WTC11 (cell line): ENCODE measurements around the gene GALNT18. TPM values are rescaled to one million over a fixed set of nuclear protein-coding genes. Genes with fewer than 3 reads are reported as not detected.

Source experiments
- ATAC-seq: fragments of 200-7000 bp; cut with Tn5 transposase; 2 replicates; pipeline ENCODE4 v1.10.0; 2021; ENCODE audit warnings: mild to moderate bottlenecking, moderate library complexity
- CTCF ChIA-PET: fragments of 300-600 bp; sonication (Branson Sonifier 250); formaldehyde crosslinking; loops from one replicate; lab custom pipeline; 2021; ENCODE audit warnings: antibody characterized with exemption; lab: Charles Lee
- POLR2A ChIA-PET: fragments of 350-600 bp; sonication (Branson Sonifier 250); formaldehyde crosslinking; loops from one replicate; lab custom pipeline; 2021; ENCODE audit warnings: antibody characterized with exemption; lab: Charles Lee
- DNase-seq: peaks from one replicate; pipeline ENCODE4 v3.0.0; 2021; ENCODE audit warnings: low spot score
- H3K27ac Mint-ChIP-seq: 2 replicates; pipeline ENCODE4 v1.8.0; 2021; ENCODE audit warnings: mixed read lengths
- H3K27me3 Mint-ChIP-seq: 2 replicates; pipeline ENCODE4 v1.8.0; 2021; ENCODE audit warnings: low read depth, mild to moderate bottlenecking, moderate library complexity, mixed read lengths
- H3K36me3 Mint-ChIP-seq: 2 replicates; pipeline ENCODE4 v1.8.0; 2021; ENCODE audit warnings: mixed read lengths
- H3K4me1 Mint-ChIP-seq: 2 replicates; pipeline ENCODE4 v1.8.0; 2022; ENCODE audit warnings: mixed read lengths
- H3K4me3 Mint-ChIP-seq: 2 replicates; pipeline ENCODE4 v1.8.0; 2021; ENCODE audit warnings: mild to moderate bottlenecking, moderate library complexity, mixed read lengths
- H3K9me3 Mint-ChIP-seq: 2 replicates; pipeline ENCODE4 v1.8.0; 2021; ENCODE audit warnings: mixed read lengths
- E2F5 ChIP-seq: sonication (generic); formaldehyde crosslinking; IDR thresholded peaks from 2 replicates; pipeline ENCODE4 v1.8.1; 2022; ENCODE audit warnings: mild to moderate bottlenecking, moderate library complexity, missing genetic modification reagents
- EMX1 ChIP-seq: fragments of 250-450 bp; sonication (Bioruptor Pico); IDR thresholded peaks from 2 replicates; pipeline ENCODE4 v1.8.0; 2021; ENCODE audit warnings: mild to moderate bottlenecking
- FOXP4 ChIP-seq: sonication (generic); formaldehyde crosslinking; IDR thresholded peaks from 2 replicates; pipeline ENCODE4 v1.8.0; 2022; ENCODE audit warnings: mild to moderate bottlenecking, missing genetic modification reagents
- GABPB1 ChIP-seq: sonication (generic); formaldehyde crosslinking; IDR thresholded peaks from 2 replicates; pipeline ENCODE4 v1.8.1; 2023; ENCODE audit warnings: mild to moderate bottlenecking, missing genetic modification reagents
- HMGA2 ChIP-seq: fragments of 250-450 bp; sonication (Bioruptor Pico); IDR thresholded peaks from 2 replicates; pipeline ENCODE4 v1.4.0; 2021; ENCODE audit warnings: mild to moderate bottlenecking, moderate library complexity
- NR3C1 ChIP-seq: sonication (generic); formaldehyde crosslinking; conservative IDR thresholded peaks from 2 replicates; pipeline ENCODE4 v1.8.1; 2023; ENCODE audit warnings: low read depth, mild to moderate bottlenecking, missing genetic modification reagents
- RORB ChIP-seq: fragments of 250-450 bp; sonication (Bioruptor Pico); IDR thresholded peaks from 2 replicates; pipeline ENCODE4 v1.9.0; 2021; ENCODE audit warnings: mild to moderate bottlenecking
- SOX15 ChIP-seq: fragments of 250-450 bp; sonication (Bioruptor Pico); IDR thresholded peaks from 2 replicates; pipeline ENCODE4 v1.9.0; 2021; ENCODE audit warnings: mild to moderate bottlenecking
- TEAD1 ChIP-seq: sonication (generic); formaldehyde crosslinking; IDR thresholded peaks from 2 replicates; pipeline ENCODE4 v1.8.0; 2022; ENCODE audit warnings: mild to moderate bottlenecking, missing genetic modification reagents
- TEAD4 ChIP-seq: sonication (generic); formaldehyde crosslinking; IDR thresholded peaks from 2 replicates; pipeline ENCODE4 v1.8.0; 2022; ENCODE audit warnings: mild to moderate bottlenecking, missing genetic modification reagents
- TP53 ChIP-seq: sonication (generic); formaldehyde crosslinking; IDR thresholded peaks from 2 replicates; pipeline ENCODE4 v1.8.1; 2023; ENCODE audit warnings: mild to moderate bottlenecking, missing genetic modification reagents
- USF2 ChIP-seq: sonication (generic); formaldehyde crosslinking; IDR thresholded peaks from 2 replicates; pipeline ENCODE4 v1.8.1; 2023; ENCODE audit warnings: mild to moderate bottlenecking, missing genetic modification reagents, moderate library complexity
- ZBTB21 ChIP-seq: sonication (generic); formaldehyde crosslinking; IDR thresholded peaks from 2 replicates; pipeline ENCODE4 v1.8.1; 2023; ENCODE audit warnings: mild to moderate bottlenecking, missing genetic modification reagents, borderline replicate concordance
- ZNF396 ChIP-seq: fragments of 250-450 bp; sonication (Bioruptor Pico); IDR thresholded peaks from 2 replicates; pipeline ENCODE4 v1.8.0; 2021; ENCODE audit warnings: mild to moderate bottlenecking, moderate library complexity, borderline replicate concordance
- ZNF425 ChIP-seq: fragments of 250-450 bp; sonication (Bioruptor Pico); conservative IDR thresholded peaks from 2 replicates; pipeline ENCODE4 v1.9.0; 2021; ENCODE audit warnings: mild to moderate bottlenecking
- ZNF671 ChIP-seq: fragments of 250-450 bp; sonication (Bioruptor Pico); IDR thresholded peaks from 2 replicates; pipeline ENCODE4 v1.8.0; 2021; ENCODE audit warnings: mild to moderate bottlenecking
- total RNA-seq: library from RNA; stranded (reverse); gene quantifications from 3 replicates; pipeline ENCODE4 v1.2.3, GENCODE V29; 2021
- TF ChIP-seq, protein P1 (sequence below): sonication (generic); formaldehyde crosslinking; conservative IDR thresholded peaks from 2 replicates; pipeline ENCODE4 v1.8.1; 2022; ENCODE audit warnings: mild to moderate bottlenecking, missing genetic modification reagents
- TF ChIP-seq, protein P2 (sequence below): sonication (generic); formaldehyde crosslinking; conservative IDR thresholded peaks from 2 replicates; pipeline ENCODE4 v1.8.1; 2023; ENCODE audit warnings: mild to moderate bottlenecking, low read depth, missing genetic modification reagents, moderate library complexity

GALNT18 gene
- total RNA-seq, 1 experiment from 2014 or later = 5.0 TPM

- no peak for TF ChIP-seq NR3C1 (CRISPR knock-in tag)
These were observed 6.8 kb upstream of the GALNT18 start (continued) for GRCh38 chr11:11628651-11629050.

DNA sequence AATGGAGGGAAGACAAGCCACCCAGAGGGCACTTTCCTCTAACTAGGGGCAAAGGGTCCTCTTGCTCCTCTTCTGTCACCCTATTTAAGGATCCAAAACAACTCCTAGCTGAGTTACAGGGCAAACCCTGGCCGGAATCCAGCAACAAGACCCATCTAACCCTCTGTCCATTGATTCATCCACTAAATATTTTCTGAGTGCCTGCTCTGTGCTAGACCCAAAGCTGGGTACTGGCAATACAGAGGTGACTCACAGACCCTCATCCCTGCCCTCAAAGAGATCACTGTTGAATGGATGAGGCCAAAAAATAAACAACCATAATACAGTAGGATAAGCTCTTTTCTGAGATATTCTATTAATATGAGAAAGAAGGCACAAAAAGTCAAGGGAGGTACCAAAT lies 4.3 kb upstream of the GALNT18 start:
- Mint-ChIP-seq H3K27ac (no peak overlapping the region), H3K27me3 (peaks cover 82% of the 10 kb centered on the region), H3K4me3 (no peak overlapping the region), H3K9me3 (no peaks in the 10 kb centered on the region), H3K36me3 (no peaks in the 10 kb centered on the region)
- DNase-seq (no peak), ATAC-seq (no peak)
- ChIA-PET POLR2A (no interaction called here), CTCF (no interaction called here)
- TF ChIP-seq ZBTB21 (CRISPR knock-in tag) (no peak), TEAD1 (CRISPR knock-in tag) (no peak), RORB (CRISPR knock-in tag) (no peak), USF2 (CRISPR knock-in tag) (no peak), E2F5 (CRISPR knock-in tag) (no peak), HMGA2 (no peak)
- TF ChIP-seq, protein P1, sequence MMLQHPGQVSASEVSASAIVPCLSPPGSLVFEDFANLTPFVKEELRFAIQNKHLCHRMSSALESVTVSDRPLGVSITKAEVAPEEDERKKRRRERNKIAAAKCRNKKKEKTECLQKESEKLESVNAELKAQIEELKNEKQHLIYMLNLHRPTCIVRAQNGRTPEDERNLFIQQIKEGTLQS = no peak
- TF ChIP-seq, all 79 proteins: peak for 0
- H3K4me1 Mint-ChIP-seq = peaks cover 32% of the 10 kb centered on the region

DNA sequence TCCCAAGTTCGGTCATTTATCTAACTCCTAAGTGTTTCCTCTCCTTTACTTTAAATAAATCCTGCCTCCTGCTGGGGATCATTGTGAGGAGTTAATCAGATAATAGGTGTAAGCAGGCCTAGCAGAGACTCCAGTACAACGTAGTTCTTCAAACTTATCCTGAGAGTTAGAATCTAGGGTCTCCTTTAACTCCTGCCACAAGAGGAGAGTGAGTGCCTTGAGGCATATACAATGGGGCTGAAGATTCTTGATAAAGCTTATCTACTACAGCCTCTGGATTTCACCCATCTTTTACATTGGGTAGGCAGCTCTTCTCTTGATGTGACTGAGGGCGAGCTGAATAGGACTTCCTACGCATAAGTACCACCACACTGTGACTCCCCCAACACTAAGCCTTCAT lies 3.1 kb upstream of the GALNT18 start:
- no peak overlapping the region for H3K4me3 Mint-ChIP-seq
- no peak for ATAC-seq
- no peaks in the 10 kb centered on the region for H3K9me3 Mint-ChIP-seq
- H3K27ac Mint-ChIP-seq = no peak overlapping the region
- peaks cover 85% of the 10 kb centered on the region for H3K27me3 Mint-ChIP-seq
- DNase-seq = no peak
- TF ChIP-seq SOX15 (CRISPR knock-in tag) = no peak
- H3K4me1 Mint-ChIP-seq = peaks cover 32% of the 10 kb centered on the region
- ChIA-PET CTCF (interaction anchor here (2.7 kb wide), 1 partner anchor 162 kb away, joined by 9 read pairs; no protein-coding TSS in a partner anchor), POLR2A (no interaction called here)
- H3K36me3 Mint-ChIP-seq = no peaks in the 10 kb centered on the region

DNA sequence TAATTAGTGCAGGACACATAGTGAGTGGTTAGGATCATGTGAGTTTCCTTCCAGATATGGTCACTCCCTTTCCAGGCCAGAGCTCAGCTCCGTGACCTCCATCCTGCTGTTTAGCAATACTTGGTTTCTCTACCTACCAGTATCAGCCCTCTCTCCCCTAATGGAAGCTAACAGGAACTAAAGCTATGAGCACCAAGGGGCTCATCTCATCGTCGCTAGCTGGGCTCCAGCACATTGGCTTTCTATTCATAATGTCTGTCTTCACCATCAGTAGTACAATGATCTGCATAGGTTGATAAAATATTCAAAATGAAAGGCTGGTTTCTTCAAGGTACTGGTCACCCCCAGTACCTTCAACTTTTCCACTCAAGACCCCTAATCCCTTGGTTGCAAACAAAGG lies 2.4 kb upstream of the GALNT18 start:
- Mint-ChIP-seq H3K27me3 (peaks cover 85% of the 10 kb centered on the region), H3K9me3 (no peaks in the 10 kb centered on the region), H3K27ac (no peak overlapping the region), H3K4me1 (peaks cover 36% of the 10 kb centered on the region), H3K4me3 (no peak overlapping the region), H3K36me3 (no peaks in the 10 kb centered on the region)
- DNase-seq (no peak), ATAC-seq (no peak)
- POLR2A ChIA-PET = no interaction called here
- CTCF ChIA-PET = interaction anchor here (2.7 kb wide), 1 partner anchor 163 kb away, joined by 9 read pairs; no protein-coding TSS in a partner anchor
- TF ChIP-seq EMX1 (CRISPR knock-in tag) = no peak
- TF ChIP-seq, protein P2, sequence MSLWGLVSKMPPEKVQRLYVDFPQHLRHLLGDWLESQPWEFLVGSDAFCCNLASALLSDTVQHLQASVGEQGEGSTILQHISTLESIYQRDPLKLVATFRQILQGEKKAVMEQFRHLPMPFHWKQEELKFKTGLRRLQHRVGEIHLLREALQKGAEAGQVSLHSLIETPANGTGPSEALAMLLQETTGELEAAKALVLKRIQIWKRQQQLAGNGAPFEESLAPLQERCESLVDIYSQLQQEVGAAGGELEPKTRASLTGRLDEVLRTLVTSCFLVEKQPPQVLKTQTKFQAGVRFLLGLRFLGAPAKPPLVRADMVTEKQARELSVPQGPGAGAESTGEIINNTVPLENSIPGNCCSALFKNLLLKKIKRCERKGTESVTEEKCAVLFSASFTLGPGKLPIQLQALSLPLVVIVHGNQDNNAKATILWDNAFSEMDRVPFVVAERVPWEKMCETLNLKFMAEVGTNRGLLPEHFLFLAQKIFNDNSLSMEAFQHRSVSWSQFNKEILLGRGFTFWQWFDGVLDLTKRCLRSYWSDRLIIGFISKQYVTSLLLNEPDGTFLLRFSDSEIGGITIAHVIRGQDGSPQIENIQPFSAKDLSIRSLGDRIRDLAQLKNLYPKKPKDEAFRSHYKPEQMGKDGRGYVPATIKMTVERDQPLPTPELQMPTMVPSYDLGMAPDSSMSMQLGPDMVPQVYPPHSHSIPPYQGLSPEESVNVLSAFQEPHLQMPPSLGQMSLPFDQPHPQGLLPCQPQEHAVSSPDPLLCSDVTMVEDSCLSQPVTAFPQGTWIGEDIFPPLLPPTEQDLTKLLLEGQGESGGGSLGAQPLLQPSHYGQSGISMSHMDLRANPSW (CRISPR knock-in tag) = no peak
- no peak for TF ChIP-seq ZNF425 (CRISPR knock-in tag)
- no peak for TF ChIP-seq ZNF671 (CRISPR knock-in tag)
- TF ChIP-seq TP53 (CRISPR knock-in tag) = no peak
- no peak for TF ChIP-seq FOXP4 (CRISPR knock-in tag)
- TF ChIP-seq GABPB1 (CRISPR knock-in tag) = no peak
- no peak for TF ChIP-seq ZNF396 (CRISPR knock-in tag)
- TF ChIP-seq NR3C1 (CRISPR knock-in tag) = no peak
- TF ChIP-seq TEAD4 (CRISPR knock-in tag) = no peak
